Jurkat, Clone E6-1 (cell line): Measurements from ENCODE around the gene SF3B1.
"Not testable (repeated sequence)": the region's sequence is repeated elsewhere in the genome, so short reads cannot be mapped to it uniquely, and the experiment has no call there.

Source experiments
- DNase-seq: peaks from one replicate; pipeline ENCODE4 v3.0.0-alpha.2; 2011; ENCODE audit warnings: low read depth, low spot score
- H3K4me3 ChIP-seq: 2 replicates; pipeline ENCODE4 v1.5.1; 2011; ENCODE audit warnings: mild to moderate bottlenecking, low read length, control low read depth, moderate library complexity

The SF3B1 gene

DNA sequence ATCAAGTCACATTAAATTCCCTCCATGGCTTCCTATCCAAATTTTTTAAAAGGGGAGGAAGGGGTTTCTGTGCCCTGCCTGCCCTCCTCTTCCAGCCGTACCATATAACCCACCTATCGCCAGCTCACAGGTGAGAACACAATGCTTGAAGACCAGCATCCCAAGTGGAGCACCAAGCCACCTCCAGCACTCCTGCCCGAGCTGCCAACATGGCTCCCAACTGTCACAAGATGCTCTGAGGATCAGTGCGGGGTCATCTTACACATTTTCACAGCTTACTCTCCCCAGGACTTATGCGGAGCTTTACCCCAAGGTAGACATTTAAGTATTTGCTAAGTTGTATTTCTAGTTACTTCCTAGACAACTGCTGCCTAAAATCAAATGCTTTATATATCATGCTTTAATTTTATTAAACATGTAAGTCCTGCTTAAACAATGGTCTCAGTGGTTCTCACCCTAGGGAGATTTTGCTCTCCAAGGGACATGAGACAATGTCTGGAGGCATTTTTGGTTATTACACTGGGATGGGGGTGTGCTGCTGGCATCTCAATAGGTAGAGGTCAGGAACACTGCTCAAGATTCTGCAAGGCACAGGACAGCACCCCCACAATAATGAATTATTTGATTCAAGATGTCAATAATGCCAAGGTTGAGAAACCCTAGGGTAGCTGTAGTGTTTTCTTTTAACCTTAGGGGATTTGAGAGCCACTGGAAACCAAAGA lies 45.8 kb downstream of the SF3B1 start:
- no peak overlapping the region for H3K4me3 ChIP-seq
- DNase-seq, result no peak

- DNase-seq, result no peak
- no peak overlapping the region for H3K4me3 ChIP-seq
Observed at GRCh38 chr2:197387179-197387578, 47.6 kb downstream of the SF3B1 start.

DNA sequence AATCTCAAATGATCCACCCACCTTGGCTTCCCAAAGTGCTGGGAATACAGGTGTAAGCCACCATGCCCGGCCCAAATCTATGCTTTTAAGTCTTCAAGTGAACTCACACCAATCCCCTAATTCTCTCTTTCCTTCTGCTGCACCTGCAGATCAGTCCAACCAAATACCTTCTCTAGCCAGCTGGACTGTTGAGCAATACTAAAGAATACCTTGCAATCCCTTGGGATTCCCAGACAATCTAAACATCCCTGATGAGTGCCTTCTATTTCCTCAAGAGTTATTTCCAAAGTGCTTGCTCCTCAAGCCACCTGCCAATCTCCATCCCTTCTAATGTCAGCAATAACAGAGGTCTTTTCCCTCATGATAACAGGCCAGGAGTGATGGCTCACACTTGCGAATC lies 48.6 kb downstream of the SF3B1 start:
- DNase-seq, result no peak
- H3K4me3 ChIP-seq, result no peak overlapping the region

- no peak overlapping the region for H3K4me3 ChIP-seq
- DNase-seq, result no peak
Observed at GRCh38 chr2:197383825-197384224, 51.0 kb downstream of the SF3B1 start.

GRCh38 chr2:197381641-197382040 lies 53.2 kb downstream of the SF3B1 start:
- no peak for DNase-seq

DNA sequence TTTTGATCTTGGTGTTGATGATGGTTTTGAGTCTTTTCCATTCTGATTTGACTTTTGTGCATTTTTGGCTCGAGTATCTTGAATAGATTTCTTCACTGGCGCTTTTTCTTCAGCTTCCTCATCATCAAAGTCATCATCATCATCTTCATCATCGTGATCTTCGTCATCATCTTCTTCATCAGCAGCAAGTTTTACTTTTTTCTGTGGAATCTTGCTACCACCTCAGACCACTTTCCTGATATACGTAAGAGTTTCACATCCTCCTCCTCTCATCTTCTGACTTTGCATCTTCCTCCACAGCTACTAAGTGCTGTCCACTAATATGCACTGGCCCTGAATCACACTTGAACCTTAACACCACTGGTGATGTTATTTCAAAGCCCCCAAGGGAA lies 54.9 kb downstream of the SF3B1 start:
- DNase-seq, H3K4me3 ChIP-seq: not testable (repeated sequence)

More at GRCh38 chr2:197381641-197382040, 53.2 kb downstream of the SF3B1 start:
- H3K4me3 ChIP-seq, result no peak overlapping the region

- not testable (repeated sequence) for DNase-seq, H3K4me3 ChIP-seq
Observed at GRCh38 chr2:197379308-197379917, 55.4 kb downstream of the SF3B1 start.

- peak; percentile 45 for DNase-seq
- H3K4me3 ChIP-seq, result no peak overlapping the region
Observed at GRCh38 chr2:197378494-197379307, 56.1 kb downstream of the SF3B1 start.

GRCh38 chr2:197378086-197378485 lies 56.7 kb downstream of the SF3B1 start:
- no peak overlapping the region for H3K4me3 ChIP-seq
- DNase-seq, result no peak

GRCh38 chr2:197377670-197378069 lies 57.2 kb downstream of the SF3B1 start:
- no peak for DNase-seq
- H3K4me3 ChIP-seq, result no peak overlapping the region

GRCh38 chr2:197372592-197372991 lies 62.2 kb downstream of the SF3B1 start:
- no peak for DNase-seq

GRCh38 chr2:197370664-197371063 lies 64.2 kb downstream of the SF3B1 start:
- H3K4me3 ChIP-seq, DNase-seq: not testable (repeated sequence)

More at GRCh38 chr2:197372592-197372991, 62.2 kb downstream of the SF3B1 start:
- H3K4me3 ChIP-seq, result no peak overlapping the region

- no peak for DNase-seq
- no peak overlapping the region for H3K4me3 ChIP-seq
Observed at GRCh38 chr2:197369933-197370320, 64.9 kb downstream of the SF3B1 start.

DNA sequence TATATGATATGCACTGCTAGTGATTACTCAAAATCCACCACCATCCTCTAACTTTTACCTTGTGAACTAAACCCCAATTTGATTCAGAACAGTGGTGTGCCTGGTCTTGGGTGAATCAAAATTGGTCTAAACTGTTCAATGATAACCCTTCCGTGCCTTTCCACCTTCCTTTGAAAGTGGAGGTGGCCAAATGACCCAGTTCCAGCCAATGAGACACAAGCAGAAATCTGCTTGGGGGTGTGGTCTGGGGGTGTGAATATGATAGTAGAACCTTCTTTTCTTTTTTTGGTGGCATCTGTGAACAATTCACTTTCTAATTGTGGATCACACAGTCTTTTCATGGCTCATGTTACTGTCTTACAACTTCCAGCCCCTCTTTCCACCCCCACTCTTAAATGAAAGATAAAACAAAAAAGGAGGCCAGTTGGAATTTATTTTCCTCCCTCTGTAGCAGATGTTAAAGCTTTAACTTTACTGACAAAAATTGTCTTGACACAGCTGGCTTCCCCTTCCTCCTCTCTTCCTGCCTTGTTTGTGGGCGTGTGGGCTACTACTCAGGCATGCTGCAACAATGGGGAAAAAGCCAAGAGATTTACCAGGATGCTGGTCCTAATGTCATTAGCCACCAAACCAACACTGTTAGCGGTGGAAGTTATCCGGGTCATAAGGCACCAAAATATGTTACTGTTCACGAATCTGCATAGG lies 65.4 kb downstream of the SF3B1 start:
- no peak for DNase-seq
- no peak overlapping the region for H3K4me3 ChIP-seq

DNA sequence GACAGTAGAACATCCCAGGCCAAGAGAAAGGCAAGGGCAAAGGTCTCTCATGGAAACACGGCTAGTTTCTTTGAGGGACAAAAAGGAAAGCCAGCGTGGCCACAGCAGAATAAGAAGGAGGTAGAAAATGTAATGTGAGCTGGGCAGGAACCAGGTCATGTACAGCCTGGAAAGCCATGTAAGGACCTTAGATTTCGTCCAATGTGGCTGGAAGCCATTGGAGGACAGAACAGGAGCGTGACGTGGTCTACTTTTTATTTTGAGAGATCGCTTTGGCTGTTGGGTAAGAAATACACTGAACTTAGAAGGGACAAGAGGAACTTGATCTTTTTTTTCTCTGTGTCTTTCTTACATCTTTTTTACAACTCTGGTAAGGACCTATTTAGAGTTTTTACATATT lies 66.4 kb downstream of the SF3B1 start:
- no peak overlapping the region for H3K4me3 ChIP-seq
- no peak for DNase-seq

GRCh38 chr2:197363998-197364397 lies 70.8 kb downstream of the SF3B1 start:
- no peak for DNase-seq
- H3K4me3 ChIP-seq, result no peak overlapping the region

- H3K4me3 ChIP-seq, result no peak overlapping the region
- DNase-seq, result no peak
Observed at GRCh38 chr2:197360744-197361156, 74.1 kb downstream of the SF3B1 start.

DNA sequence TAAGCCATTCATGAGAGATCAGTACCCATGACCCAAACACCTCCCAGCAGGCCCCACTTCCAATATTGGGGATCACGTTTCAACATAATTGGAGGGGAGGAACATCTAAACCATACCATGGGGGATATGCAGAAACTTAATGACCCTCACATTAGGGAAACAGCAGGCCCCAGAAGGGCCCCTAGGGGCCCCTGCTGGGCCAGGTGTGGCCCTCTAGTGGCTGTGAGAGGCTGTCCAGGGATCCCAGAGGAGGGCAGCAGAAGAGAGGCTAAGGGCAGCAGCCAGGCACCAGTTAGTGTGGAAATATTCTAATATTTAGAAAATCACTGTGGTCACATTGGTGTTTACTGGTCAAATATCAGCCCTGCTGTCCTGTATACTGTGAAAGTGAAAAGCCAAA lies 75.0 kb downstream of the SF3B1 start:
- DNase-seq, result no peak
- H3K4me3 ChIP-seq, result no peak overlapping the region

GRCh38 chr2:197358931-197359330 lies 75.9 kb downstream of the SF3B1 start:
- no peak for DNase-seq
- H3K4me3 ChIP-seq, result no peak overlapping the region
